ENCODE measurements around the gene RBM22.

RBM22 gene

DNA sequence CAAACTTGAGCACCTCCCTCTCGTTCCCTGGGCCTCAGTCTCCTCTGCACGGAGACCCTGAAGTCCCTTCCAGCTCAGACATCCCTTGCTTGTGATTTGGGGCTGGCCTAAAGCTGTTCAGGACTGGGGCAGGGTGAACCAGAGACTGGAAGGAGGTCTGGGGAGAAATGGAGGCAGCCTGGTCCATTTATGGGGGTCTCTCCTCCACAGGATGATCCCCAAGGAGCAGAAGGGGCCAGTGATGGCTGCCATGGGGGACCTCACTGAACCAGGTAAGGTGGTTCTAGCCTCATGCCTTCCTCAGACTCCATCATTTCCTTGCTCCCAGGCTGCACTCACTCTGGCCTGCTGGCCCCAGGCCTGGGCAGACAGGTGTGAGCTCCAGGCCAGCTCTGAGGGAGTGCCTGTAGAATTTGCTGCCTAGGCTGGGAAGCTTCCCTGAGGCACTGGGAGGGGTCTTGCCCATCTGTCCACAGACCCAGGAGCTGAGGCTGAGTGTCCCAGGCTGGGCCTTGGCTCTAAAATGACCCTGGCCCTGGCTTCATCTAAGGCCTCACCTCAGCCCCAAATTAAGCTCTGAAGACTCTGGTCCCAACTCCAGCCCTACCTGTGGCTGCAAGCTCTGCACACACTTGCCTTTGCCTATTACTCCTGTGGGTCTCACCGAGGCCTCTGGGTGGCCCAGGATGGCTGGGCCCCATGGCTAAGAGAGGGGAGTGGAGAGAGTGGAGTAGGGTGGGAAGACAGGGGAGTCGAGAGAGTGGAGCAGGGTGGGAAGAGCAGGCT is 37.9 kb downstream of the RBM22 start:
- TF ChIP-seq, protein P1, sequence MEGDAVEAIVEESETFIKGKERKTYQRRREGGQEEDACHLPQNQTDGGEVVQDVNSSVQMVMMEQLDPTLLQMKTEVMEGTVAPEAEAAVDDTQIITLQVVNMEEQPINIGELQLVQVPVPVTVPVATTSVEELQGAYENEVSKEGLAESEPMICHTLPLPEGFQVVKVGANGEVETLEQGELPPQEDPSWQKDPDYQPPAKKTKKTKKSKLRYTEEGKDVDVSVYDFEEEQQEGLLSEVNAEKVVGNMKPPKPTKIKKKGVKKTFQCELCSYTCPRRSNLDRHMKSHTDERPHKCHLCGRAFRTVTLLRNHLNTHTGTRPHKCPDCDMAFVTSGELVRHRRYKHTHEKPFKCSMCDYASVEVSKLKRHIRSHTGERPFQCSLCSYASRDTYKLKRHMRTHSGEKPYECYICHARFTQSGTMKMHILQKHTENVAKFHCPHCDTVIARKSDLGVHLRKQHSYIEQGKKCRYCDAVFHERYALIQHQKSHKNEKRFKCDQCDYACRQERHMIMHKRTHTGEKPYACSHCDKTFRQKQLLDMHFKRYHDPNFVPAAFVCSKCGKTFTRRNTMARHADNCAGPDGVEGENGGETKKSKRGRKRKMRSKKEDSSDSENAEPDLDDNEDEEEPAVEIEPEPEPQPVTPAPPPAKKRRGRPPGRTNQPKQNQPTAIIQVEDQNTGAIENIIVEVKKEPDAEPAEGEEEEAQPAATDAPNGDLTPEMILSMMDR (IDR thresholded peaks at IDR 0.05; ENCODE audit: extremely low read depth, missing control alignments), result no peak
- DNase-seq (ENCODE audit: low spot score), result no peak

DNA sequence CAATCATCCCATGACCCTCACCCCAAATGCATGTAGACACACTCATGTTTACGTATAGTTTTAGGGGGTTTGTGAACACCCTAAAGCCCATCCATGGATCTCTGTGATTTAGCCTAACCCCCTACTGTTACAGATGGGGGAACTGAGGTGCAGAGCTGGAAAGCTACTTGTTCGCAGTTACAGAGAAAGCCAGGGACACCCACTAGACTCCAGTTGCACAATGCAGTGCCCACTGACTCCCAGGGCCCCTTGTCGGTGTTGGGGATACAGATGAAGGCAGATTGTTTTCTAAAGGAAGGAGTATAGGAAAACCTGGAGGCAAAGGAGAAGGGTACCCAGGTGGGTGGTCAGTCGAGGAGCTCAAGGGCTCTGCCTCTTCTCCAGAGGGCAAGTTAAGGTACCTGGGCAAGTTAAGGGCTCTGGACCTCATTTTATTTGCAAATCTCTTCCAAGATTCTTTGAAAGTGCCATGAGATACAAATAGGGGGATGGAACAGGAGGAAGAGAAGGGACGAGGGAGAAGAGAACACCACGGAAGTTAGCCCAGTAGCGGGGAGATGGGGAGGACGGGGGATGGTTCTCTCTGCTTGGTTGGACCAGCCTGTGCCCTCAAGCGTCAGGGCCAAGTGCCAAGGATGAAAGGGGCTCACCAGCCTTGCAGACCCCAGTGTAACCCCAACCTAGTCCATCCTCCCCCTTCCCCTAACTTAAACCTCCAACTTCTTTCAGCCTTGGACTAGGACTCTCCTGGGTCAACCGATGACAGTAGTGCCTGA is 38.9 kb downstream of the RBM22 start:
- DNase-seq (ENCODE audit: low spot score), result no peak
- TF ChIP-seq, protein P1 (IDR thresholded peaks at IDR 0.05; ENCODE audit: extremely low read depth, missing control alignments), result no peak

DNA sequence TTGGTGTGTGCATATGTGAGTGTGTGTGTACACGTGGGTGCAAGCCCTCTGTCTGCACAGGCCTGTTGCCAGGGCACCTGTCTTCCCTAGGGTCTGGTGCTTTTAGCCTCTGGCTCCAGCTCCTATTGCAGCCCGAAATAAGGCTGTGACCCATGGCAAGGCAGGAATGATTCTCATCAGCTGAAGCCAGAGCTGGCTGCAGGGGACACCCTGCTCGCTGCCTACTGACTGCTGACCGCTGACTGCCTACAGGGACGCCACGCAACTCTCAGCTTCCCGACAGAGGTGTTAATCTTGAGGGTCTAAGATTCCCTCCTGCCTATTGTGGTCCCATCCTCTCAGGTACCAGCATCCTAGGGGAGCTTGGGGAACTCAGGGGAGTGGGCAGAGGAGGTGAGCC is 39.8 kb downstream of the RBM22 start, which contains the start of gene MYOZ3:
Gene MYOZ3, plus strand, starts transcription at position 166 of the 400 bp plus-strand sequence. CDS start 1,691 bp downstream, outside the sequence.
- TF ChIP-seq, protein P1 (IDR thresholded peaks at IDR 0.05; ENCODE audit: extremely low read depth, missing control alignments), result no peak
- DNase-seq (ENCODE audit: low spot score), result no peak

DNA sequence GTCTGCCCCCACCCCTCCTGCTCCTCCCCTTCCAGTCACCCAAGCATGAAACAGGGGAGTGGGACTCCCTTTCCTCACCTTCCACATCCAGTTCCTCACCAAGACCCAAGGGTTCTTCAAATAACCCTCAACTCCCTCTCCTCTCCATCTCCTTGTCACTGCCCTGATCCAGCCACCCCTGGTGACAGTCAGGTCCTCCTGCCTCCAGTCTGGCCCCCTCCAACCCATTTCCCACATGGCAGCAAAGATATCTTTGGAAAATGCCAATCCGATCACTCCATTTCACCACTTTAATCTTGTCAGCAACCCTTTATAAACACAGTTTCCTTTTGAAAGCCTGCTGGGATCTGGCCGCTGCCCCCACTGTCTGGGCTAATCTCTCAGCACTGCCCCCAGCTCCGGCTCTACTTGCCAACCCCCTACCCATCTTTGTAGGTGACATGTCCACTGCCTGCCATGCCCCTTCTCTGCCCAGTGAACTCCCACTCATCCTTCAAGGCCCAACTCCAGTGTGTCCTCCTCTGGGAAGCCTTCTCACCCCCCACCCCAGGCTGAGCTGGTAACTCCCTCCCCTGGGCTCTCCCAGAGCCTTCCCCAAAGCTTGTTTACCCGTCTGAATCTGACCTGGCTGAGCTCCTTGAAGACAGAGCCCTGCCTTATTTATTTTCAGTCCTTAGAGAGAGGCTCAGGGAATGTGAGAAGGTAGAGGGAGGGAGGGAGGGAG is 40.6 kb downstream of the RBM22 start:
- TF ChIP-seq, protein P1 (IDR thresholded peaks at IDR 0.05; ENCODE audit: extremely low read depth, missing control alignments), result no peak

DNA sequence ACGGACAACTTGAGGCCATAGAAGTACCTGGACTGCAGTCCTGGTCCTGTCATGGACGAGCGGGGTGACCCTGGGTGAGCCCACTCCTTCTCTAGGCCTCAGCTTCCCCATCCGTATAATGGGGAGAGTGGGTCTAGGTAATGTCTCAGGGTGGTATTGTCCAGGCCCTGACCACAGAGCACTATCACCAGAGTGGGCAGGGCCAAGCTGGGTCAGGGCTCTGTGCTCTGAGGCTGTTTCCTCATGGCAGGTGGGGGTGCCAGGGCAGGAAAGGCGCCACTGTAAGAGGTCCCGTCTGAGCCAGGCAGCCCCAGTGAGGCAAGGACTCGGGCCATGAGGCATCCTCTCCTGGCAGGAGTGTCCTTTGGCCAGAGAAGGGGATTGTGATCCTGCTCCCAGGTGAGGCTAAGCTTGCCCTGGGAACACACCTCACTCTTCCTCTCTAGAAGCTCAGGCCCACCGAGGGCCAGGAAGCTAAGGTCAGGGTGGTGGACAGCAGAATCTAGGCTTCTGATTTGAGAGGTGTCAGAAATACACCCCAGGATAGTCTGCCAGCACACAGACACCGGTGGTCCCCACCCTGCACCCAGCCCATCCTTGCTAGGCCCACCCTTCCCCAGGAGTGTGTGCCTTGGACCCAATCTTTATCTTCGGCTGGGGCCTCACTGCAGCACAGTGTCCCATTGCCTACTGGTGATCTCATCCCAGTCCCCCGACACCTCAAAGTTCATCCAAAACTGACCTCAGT is 41.3 kb downstream of the RBM22 start:
- no peak for DNase-seq (ENCODE audit: low spot score)
- TF ChIP-seq, protein P1 (IDR thresholded peaks at IDR 0.05; ENCODE audit: extremely low read depth, missing control alignments), result no peak

More for the DNA sequence above, 40.6 kb downstream of the RBM22 start:
- no peak for DNase-seq (ENCODE audit: low spot score)

DNA sequence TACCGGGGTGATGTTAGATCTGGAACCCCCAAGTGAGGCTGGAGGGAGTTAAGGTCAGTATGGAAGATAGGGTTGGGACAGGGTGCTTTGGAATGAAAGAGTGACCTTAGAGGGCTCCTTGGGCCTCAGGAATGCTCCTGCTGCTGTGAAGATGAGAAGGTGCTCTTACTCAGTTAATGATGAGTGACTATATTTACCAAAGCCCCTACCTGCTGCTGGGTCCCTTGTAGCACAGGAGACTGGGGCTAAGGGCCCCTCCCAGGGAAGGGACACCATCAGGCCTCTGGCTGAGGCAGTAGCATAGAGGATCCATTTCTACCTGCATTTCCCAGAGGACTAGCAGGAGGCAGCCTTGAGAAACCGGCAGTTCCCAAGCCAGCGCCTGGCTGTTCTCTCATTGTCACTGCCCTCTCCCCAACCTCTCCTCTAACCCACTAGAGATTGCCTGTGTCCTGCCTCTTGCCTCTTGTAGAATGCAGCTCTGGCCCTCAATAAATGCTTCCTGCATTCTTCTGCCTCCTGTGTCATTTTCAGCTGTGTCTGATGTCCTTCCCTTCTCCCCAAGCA is 42.1 kb downstream of the RBM22 start:
- TF ChIP-seq, protein P1 (IDR thresholded peaks at IDR 0.05; ENCODE audit: extremely low read depth, missing control alignments), result no peak
- DNase-seq (ENCODE audit: low spot score), result no peak
